Heart left ventricle (tissue), 16 donors: Measurements from ENCODE around the gene KCNK6. TPM values are rescaled to one million over a fixed set of nuclear protein-coding genes. Genes with fewer than 3 reads are reported as not detected.

Experiments
- ATAC-seq, 4 donors: fragments of 200-7000 bp; cut with Tn5 transposase; one replicate each; pipeline ENCODE4 v1.9.1; 2020 to 2022; ENCODE audit warnings: moderate library complexity in 4 of 4, mild to moderate bottlenecking in 3 of 4, moderate number of reproducible peaks in 1 of 4
- DNase-seq, 5 donors: peaks; one replicate each; pipeline ENCODE4 v3.0.0-alpha.2; 2020
- H3K27ac ChIP-seq, 12 donors: fragments of 200-600 bp; sonication (generic) in 4 of 12; one replicate each; pipeline versions ENCODE4 v1.5.0 to v1.8.0; 2016 to 2022; ENCODE audit warnings: mild to moderate bottlenecking in 2 of 12
- H3K27me3 ChIP-seq, 9 donors: fragments of 200-600 bp; sonication (generic) in 2 of 9; one replicate each; pipeline versions ENCODE4 v1.5.1 to v1.8.0; 2016 to 2022; ENCODE audit warnings: mild to moderate bottlenecking in 3 of 9
- H3K36me3 ChIP-seq, 9 donors: fragments of 200-600 bp; sonication (generic) in 2 of 9; one replicate each; pipeline versions ENCODE4 v1.5.0 to v1.8.0; 2018 to 2022; ENCODE audit warnings: mild to moderate bottlenecking in 2 of 9
- H3K4me1 ChIP-seq, 12 donors: fragments of 200-600 bp; sonication (generic) in 4 of 12; one replicate each; pipeline versions ENCODE4 v1.5.0 to v1.8.0; 2016 to 2022; ENCODE audit warnings: mild to moderate bottlenecking in 3 of 12
- H3K4me3 ChIP-seq, 12 donors: fragments of 200-600 bp; sonication (generic) in 4 of 12; one replicate each; pipeline versions ENCODE4 v1.5.0 to v1.8.0; 2017 to 2022; ENCODE audit warnings: mild to moderate bottlenecking in 9 of 12, moderate library complexity in 4 of 12
- H3K9me3 ChIP-seq, 12 donors: fragments of 200-600 bp; sonication (generic) in 4 of 12; one replicate each; pipeline versions ENCODE4 v1.5.0 to v1.8.0; 2016 to 2022; ENCODE audit warnings: mild to moderate bottlenecking in 1 of 12
- CTCF ChIP-seq, 12 donors: fragments of 200-600 bp; sonication (generic) in 4 of 12; IDR thresholded peaks; one replicate each; pipeline versions ENCODE4 v1.5.0 to v1.8.0; 2018 to 2022; ENCODE audit warnings: antibody characterized with exemption in 12 of 12, mild to moderate bottlenecking in 5 of 12
- POLR2A ChIP-seq, 2 donors: fragments of 450-650 bp; IDR thresholded peaks; one replicate each; pipeline ENCODE4 v1.6.1; 2017; ENCODE audit warnings: antibody characterized with exemption in 2 of 2, mild to moderate bottlenecking in 2 of 2, moderate library complexity in 2 of 2
- WGBS, 4 donors: extraction: QIAGEN DNeasy Blood & Tissue Kit in 2 of 4; methylation state at CpG; one replicate each; pipeline versions ENCODE4 v1.1.5 to v1.1.7; 2013 to 2018; 5-methylcytosine and 5-hydroxymethylcytosine counted together
- intact Hi-C, 10 donors: fragments of 100-400 bp; cut with DNase I; formaldehyde crosslinking; loops; one replicate each; pipeline versions ENCODE4 v1.11.1 to v1.14.2; 2022
- polyA plus RNA-seq, 2 donors: library from polyadenylated mRNA; stranded (reverse); fragments of 200-250 nt; gene quantifications; one replicate each; pipeline ENCODE4 v1.2.3, GENCODE V29; 2013
- total RNA-seq, 9 donors: library from RNA; depleted of rRNA in 2 of 9; stranded (reverse); fragments of >200 nt in 2 of 9; fragmentation: NEBNext Ultra II Directional in 3 of 9; extraction: Animal tissue kit (Norgen Biotek cat#: 25700) in 3 of 9; gene quantifications; one replicate each; pipeline versions ENCODE4 v1.1.0 to v1.2.4, GENCODE V29; 2016 to 2023
- donor health status: ischemic (EF 13 %, LVEDD 7.1; RV severe dilation, severe dysfunction).
- donor health status: healthy with polysubstance abuse.
- donor health status: DM: no; HTN: yes; CAD: no.
- donor health status: DM: no; HTN: no; CAD: no.
- donor health status: ischemic (EF 25% LVEDD 6.9; RV normal size, moderate dysfunction).
- donor health status: ischemic (EF 25% LVEDD 5.7; RV mildly dilated, moderate dysfunction).
- donor health status: healthy.
- donor health status: DM: yes; HTN: yes; CAD: no.
- donor health status: ischemic (EF 35%, LVEDD 5.7; RV mildly dilated, moderate dysfunction).
- donor health status: nonischemic (EF 11% LVEDD 7.7; RV severe dilation, severe dysfunction).
- donor health status: DM: yes; HTN: yes; CAD: no.
- donor health status: PGD.
- donor health status: ischemic (EF 29% LVEDD 5.4; RV normal size, mild dysfunction).
- donor health status: nonischemic (EF 23%, LVEDD 6.1; RV moderate dilation, normal function).

Gene KCNK6
- total and polyA plus RNA-seq, 11 donors, result 3.1 to 23.6 (median 6.7) TPM

- Histone ChIP-seq H3K27ac (peak overlapping the region in 1 of 12 donors; percentile 54), H3K4me1 (peaks cover 0 to 4% (median 0%) of the 10 kb centered on the region in 12 donors), H3K9me3 (no peaks in the 10 kb centered on the region), H3K27me3 (no peaks in the 10 kb centered on the region), H3K36me3 (no peaks in the 10 kb centered on the region), H3K4me3 (no peak overlapping the region)
- intact Hi-C loops, result no loop called here
- TF ChIP-seq CTCF (IDR thresholded peaks at IDR 0.05), result no peak
- no peak for TF ChIP-seq POLR2A (IDR thresholded peaks at IDR 0.05)
- DNase-seq, result peak in 1 of 5 donors; percentile 48
- 47 to 56% (median 50%) methylated on average over 11 of the region's 11 CpGs for WGBS, 4 donors
- ATAC-seq, result peak in 2 of 4 donors; percentile 8 to 23
Measured at GRCh38 chr19:38298821-38299680, 20.6 kb upstream of the KCNK6 start.

DNA sequence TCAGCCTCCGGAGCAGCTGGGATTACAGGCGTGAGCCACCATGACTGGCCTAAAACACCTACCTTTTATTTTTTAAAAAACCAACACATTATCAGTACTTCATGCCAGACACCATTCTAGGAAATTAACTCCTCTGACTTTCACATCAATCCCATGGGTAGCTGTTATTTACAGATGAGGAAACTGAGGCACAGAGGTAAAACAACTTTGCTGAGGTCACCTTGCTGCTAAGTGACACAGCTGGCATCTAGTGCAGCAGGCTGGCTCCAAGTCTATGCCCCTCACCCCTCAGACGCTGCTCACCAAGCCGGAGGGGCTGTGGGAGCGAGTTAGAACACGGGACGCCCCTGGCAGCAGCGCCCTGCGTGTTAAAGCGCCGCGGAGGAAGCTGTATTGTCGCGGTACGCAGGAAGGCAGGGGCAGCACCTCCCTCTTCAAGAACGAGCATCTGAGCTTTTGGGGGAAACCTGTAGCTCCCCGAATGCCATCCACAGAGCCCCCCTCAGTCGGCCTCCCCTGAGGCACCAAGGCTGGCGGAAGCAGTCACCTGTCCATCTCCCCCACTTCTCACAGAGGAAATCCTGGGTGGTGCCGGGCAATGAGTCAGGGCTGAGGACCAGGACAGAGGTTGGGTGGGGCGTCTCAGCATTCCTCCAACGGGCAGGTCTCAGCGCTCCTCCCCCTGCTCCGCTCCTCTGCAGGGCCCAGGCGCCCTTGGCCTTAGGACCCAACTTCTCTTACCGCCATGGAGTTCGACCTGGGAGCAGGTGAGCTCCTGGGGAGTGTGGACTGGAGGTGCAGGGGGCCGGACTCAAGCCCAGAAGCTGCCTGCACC is 15.9 kb upstream of the KCNK6 start, which contains the start of gene C19orf33:
Gene C19orf33 (plus strand): TSS at position 735 of the 835 bp plus-strand sequence. CDS start 11 bp downstream, at position 746.
- peak within 1 kb of the TSS in 9 of 12 donors; percentile 6 to 41 (median 30) for H3K4me3 ChIP-seq
- WGBS, 4 donors, result 54 to 71% (median 66%) methylated on average over 20 to 28 of the region's 28 CpGs
- H3K27ac ChIP-seq, result peak within 1 kb of the TSS in 9 of 12 donors; percentile 9 to 89 (median 52)
- DNase-seq (peak in 3 of 5 donors; percentile 52 to 78 (median 56)), ATAC-seq (peak; percentile 42 to 77 (median 60))
- intact Hi-C loops, result loop anchor here in 1 of 10 donors (2.0 kb wide), 1 partner anchor 25 kb away; no protein-coding TSS in a partner anchor
- H3K9me3 ChIP-seq, result no peaks in the 10 kb centered on the region
- H3K27me3 ChIP-seq, result no peaks in the 10 kb centered on the region
- TF ChIP-seq CTCF (IDR thresholded peaks at IDR 0.05), result no peak
- TF ChIP-seq POLR2A (IDR thresholded peaks at IDR 0.05), result peak in 1 of 2 donors; percentile 23
- peaks cover 0 to 7% (median 0%) of the 10 kb centered on the region in 12 donors for H3K4me1 ChIP-seq
- H3K36me3 ChIP-seq, result peaks cover 0 to 38% (median 23%) of the 10 kb centered on the region in 9 donors

DNA sequence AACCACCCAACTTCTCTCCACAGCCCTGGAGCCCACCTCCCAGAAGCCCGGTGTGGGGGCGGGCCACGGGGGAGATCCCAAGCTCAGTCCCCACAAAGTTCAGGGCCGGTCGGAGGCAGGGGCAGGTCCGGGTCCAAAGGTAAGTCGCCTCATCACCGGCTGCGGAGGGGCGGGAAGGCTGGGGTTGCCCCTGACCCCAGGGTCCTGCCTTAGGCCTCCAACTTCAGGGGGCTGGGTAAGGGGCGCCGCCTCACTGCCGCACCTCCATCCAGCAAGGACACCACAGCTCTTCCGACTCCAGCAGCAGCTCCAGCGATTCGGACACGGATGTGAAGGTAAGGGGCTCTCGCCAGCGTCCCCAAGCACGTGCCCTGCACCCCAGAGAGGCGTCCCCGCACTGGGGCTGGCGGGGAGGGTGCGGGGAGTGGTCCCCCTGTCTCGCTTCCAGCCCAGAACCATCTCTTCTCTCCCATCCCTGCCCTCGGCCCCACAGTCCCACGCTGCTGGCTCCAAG is 15.2 kb upstream of the KCNK6 start:
- H3K4me1 ChIP-seq, result peaks cover 0 to 7% (median 0%) of the 10 kb centered on the region in 12 donors
- peak overlapping the region in 9 of 12 donors; percentile 6 to 41 (median 30) for H3K4me3 ChIP-seq
- peak overlapping the region in 9 of 12 donors; percentile 1 to 89 (median 52) for H3K27ac ChIP-seq
- intact Hi-C loops, result no loop called here
- no peaks in the 10 kb centered on the region for H3K9me3 ChIP-seq
- DNase-seq (no peak), ATAC-seq (peak in 2 of 4 donors; percentile 4 to 5)
- H3K36me3 ChIP-seq, result peaks cover 0 to 44% (median 28%) of the 10 kb centered on the region in 9 donors
- WGBS, 4 donors, result 73 to 79% (median 76%) methylated on average over 8 to 27 of the region's 27 CpGs
- TF ChIP-seq CTCF (IDR thresholded peaks at IDR 0.05) (no peak), POLR2A (IDR thresholded peaks at IDR 0.05) (no peak)
- no peaks in the 10 kb centered on the region for H3K27me3 ChIP-seq
